ENCODE data around the gene SNRNP70. TPM values are rescaled to one million over a fixed set of nuclear protein-coding genes. Genes with fewer than 3 reads are reported as not detected.

Gene SNRNP70
- total and polyA plus RNA-seq, 4 donors = 125 to 463 (median 293) TPM

DNA sequence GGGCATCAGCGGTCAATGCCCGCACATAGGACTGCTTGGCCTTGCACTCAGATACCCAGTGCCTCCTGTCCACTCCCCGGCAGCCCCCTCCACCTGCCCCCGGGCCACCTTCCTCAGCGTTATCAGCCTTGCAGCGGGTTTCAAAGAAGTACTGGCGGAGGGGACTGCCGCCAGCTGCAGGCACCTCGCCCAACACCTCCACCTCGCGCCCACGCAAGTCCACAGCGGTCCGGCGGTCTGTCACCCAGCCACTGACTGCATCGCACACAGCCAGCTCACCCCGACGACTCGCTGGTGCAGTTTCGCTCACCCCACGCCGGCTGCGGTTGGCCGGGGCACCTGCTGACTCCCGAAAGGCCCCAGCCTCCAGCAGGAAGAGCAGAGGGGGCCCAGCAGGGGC is 23.8 kb upstream of the SNRNP70 start:
- peaks cover 62% of the 10 kb centered on the region for H3K27me3 ChIP-seq (ENCODE audit: control insufficient read depth, insufficient read depth, low read length)
- no peaks in the 10 kb centered on the region for H3K9me3 ChIP-seq (ENCODE audit: control insufficient read depth, insufficient read depth, low read length)
- peaks cover 29% of the 10 kb centered on the region for H3K4me1 ChIP-seq (ENCODE audit: control insufficient read depth, insufficient read depth, low read length)
- no peak overlapping the region for H3K4me3 ChIP-seq (ENCODE audit: low read depth, low read length)
- no peak for DNase-seq (ENCODE audit: low read depth in 4 of 6, low spot score in 6 of 6)
- H3K27ac ChIP-seq (ENCODE audit: low read depth, low read length) = no peak overlapping the region
- H3K36me3 ChIP-seq (ENCODE audit: control insufficient read depth, insufficient read depth, low read length) = no peaks in the 10 kb centered on the region
- WGBS (ENCODE audit: insufficient coverage) = 76% methylated on average over 25 of the region's 25 CpGs

DNA sequence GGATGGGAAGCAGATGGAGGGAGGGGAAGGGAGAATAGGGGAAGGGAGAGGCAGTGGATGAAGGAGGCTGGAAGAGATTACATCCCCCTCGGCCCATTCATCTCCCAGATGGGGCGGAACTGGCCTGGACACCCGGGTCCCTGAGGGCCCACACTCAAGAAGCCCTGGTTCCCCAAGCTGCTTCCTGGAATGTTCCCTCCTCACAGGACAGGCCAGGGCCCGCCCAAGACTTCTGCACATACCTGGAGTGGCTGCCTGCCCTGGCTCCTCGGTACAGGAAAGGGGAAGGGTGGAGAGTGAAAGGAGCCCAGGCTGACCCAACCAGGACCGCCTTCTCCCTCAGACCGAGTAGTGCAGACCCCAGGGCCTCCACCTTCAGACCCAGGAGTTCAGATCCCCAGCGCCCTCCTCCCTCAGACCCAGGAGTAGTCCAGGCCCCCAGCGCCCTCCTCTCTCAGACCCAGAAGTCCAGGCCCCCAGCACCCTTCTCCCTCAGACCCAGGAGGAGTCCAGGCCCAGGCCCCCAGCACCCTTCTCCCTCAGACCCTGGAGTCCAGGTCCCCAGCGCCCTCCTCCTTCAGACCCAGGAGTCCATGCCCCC is 21.1 kb upstream of the SNRNP70 start:
- Histone ChIP-seq H3K36me3 (ENCODE audit: control insufficient read depth, insufficient read depth, low read length) (no peaks in the 10 kb centered on the region), H3K4me3 (ENCODE audit: low read depth, low read length) (no peak overlapping the region), H3K27me3 (ENCODE audit: control insufficient read depth, insufficient read depth, low read length) (peaks cover 50% of the 10 kb centered on the region), H3K4me1 (ENCODE audit: control insufficient read depth, insufficient read depth, low read length) (peaks cover 11% of the 10 kb centered on the region), H3K9me3 (ENCODE audit: control insufficient read depth, insufficient read depth, low read length) (no peaks in the 10 kb centered on the region), H3K27ac (ENCODE audit: low read depth, low read length) (no peak overlapping the region)
- DNase-seq (ENCODE audit: low read depth in 4 of 6, low spot score in 6 of 6) = no peak
- WGBS (ENCODE audit: insufficient coverage) = 54% methylated on average over 7 of the region's 10 CpGs

DNA sequence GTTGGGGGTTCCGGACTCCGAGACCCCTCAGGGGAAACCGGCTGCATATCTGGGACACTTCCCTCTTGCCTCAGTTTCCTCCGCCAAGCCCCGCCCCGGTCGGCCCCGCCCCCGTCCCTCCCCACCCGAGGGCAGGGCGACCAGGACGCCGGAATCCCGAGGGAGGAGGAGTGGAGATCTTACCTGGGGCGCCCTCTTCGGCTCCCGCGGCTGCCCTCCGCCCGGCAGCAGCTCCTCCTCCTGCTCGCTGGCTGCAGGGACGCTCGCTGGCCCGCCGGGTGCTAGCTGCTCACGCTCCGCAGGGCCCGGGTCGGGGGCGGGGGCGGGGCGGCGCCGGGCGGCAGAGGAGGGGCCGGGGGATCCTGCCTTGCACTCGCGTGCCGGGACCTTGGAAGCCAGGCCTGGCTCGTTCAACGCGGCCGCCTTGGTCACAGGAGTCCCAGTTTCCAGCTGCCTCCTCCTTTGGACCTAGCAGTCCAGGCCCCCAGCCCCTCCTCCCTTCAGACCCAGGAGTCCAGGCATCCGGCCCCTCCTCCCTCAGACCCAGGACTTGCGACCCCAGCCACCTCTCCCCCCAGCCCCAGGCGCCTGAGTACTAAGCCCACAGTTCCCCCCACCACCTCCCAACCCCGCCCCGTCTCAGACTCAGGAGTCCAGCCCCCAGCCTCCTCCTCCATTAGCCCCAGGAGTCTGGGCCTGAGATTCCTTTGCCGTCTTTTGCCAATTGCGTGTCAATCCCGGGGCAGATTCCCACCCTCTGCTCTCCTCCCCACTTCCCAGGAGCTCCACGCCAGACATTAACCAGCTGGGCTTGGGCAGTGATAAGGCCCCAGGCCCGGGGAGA is 20.3 kb upstream of the SNRNP70 start, which contains the start of gene NTF4:
NTF4 (minus strand) TSS at position 51 of the 844 bp plus-strand sequence. CDS start 2,821 bp downstream, outside the sequence.
- Histone ChIP-seq H3K4me3 (ENCODE audit: low read depth, low read length) (no peak within 1 kb of the TSS), H3K27me3 (ENCODE audit: control insufficient read depth, insufficient read depth, low read length) (peaks cover 52% of the 10 kb centered on the region)
- no peak for DNase-seq (ENCODE audit: low read depth in 4 of 6, low spot score in 6 of 6)

DNA sequence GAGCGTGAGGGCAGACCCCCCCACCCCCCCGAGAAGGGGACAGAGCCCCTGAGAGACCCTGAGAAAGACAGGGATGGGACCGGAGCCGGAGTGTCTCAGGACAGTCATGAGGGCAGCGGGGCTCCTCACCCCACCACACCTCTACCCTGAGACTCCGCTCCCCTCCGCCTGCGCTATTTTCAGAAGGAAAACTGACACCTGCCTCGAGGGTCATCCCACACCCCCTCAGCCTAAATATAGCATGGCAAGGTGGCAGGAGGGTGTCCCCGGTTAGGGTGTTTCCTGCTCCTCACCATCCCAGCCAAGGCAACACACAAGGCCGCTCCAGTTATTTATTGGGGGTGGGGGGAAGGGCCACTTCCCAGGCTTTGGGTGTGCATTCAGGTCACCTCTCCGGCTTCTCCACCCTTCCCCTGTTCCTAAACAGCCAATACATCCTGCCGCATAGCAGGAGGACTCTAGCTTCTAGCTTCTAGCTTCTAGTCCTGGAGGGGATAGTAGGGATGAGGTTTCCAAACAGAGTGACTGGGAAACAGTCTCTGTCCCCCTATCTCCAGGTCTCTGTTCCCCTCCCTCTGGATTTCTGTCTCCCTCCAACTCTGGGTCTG is 19.2 kb upstream of the SNRNP70 start:
- H3K36me3 ChIP-seq (ENCODE audit: control insufficient read depth, insufficient read depth, low read length) = no peaks in the 10 kb centered on the region
- peaks cover 60% of the 10 kb centered on the region for H3K27me3 ChIP-seq (ENCODE audit: control insufficient read depth, insufficient read depth, low read length)
- no peak overlapping the region for H3K27ac ChIP-seq (ENCODE audit: low read depth, low read length)
- no peak for DNase-seq (ENCODE audit: low read depth in 4 of 6, low spot score in 6 of 6)
- WGBS (ENCODE audit: insufficient coverage) = 33% methylated on average over 4 of the region's 13 CpGs
- H3K4me3 ChIP-seq (ENCODE audit: low read depth, low read length) = no peak overlapping the region
- H3K4me1 ChIP-seq (ENCODE audit: control insufficient read depth, insufficient read depth, low read length) = peaks cover 11% of the 10 kb centered on the region
- H3K9me3 ChIP-seq (ENCODE audit: control insufficient read depth, insufficient read depth, low read length) = no peaks in the 10 kb centered on the region

More for the DNA sequence above, 20.3 kb upstream of the SNRNP70 start, which contains the start of gene NTF4:
- H3K27ac ChIP-seq (ENCODE audit: low read depth, low read length) = no peak within 1 kb of the TSS
- no peaks in the 10 kb centered on the region for H3K36me3 ChIP-seq (ENCODE audit: control insufficient read depth, insufficient read depth, low read length)
- peaks cover 11% of the 10 kb centered on the region for H3K4me1 ChIP-seq (ENCODE audit: control insufficient read depth, insufficient read depth, low read length)
- no peaks in the 10 kb centered on the region for H3K9me3 ChIP-seq (ENCODE audit: control insufficient read depth, insufficient read depth, low read length)
- WGBS (ENCODE audit: insufficient coverage) = 2% methylated on average over 47 of the region's 53 CpGs

DNA sequence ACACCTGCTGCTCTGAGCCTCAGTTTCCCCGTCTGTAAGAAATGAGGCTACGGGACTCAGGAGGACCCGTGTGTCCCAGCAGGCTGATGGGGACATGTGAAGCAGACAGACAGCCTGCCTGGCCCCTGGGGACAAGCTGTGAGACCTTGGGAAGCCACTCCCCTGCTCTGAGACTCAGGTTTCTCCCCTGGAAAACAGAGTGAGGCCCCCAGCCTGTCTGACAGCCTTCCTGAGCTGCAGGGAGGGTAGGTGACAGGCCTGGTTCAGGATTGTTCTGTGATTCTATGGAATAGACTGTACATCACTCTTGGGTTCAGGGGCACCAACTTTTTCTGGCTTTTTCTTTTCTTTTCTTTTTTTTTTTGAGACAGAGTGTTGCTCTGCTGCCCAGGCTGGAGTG is 17.7 kb upstream of the SNRNP70 start:
- no peaks in the 10 kb centered on the region for H3K9me3 ChIP-seq (ENCODE audit: control insufficient read depth, insufficient read depth, low read length)

DNA sequence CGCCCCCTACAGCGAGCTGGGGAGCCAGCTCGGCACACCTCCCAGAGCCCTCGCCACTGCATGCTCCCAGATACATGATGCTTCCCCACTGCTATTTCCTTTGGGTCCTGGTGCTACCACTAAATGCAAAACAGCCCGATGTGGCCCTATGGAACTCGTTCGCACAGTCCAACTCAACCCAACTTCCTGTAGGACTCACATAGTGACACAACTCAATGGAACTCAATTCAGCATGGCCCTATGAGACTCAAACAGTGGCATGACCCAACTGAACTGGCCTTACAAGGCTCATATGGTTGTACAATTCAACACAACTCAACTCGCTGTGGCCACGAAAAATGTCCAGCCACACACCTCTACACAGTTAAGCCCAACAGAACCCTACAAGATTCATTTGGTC is 16.2 kb upstream of the SNRNP70 start:
- 91% methylated on average over 9 of the region's 9 CpGs for whole genome bisulfite sequencing (ENCODE audit: insufficient coverage)
- H3K27me3 ChIP-seq (ENCODE audit: control insufficient read depth, insufficient read depth, low read length) = peaks cover 74% of the 10 kb centered on the region
- no peak for DNase-seq (ENCODE audit: low read depth in 4 of 6, low spot score in 6 of 6)
- no peak overlapping the region for H3K27ac ChIP-seq (ENCODE audit: low read depth, low read length)
- H3K36me3 ChIP-seq (ENCODE audit: control insufficient read depth, insufficient read depth, low read length) = no peaks in the 10 kb centered on the region
- peaks cover 11% of the 10 kb centered on the region for H3K4me1 ChIP-seq (ENCODE audit: control insufficient read depth, insufficient read depth, low read length)
- no peaks in the 10 kb centered on the region for H3K9me3 ChIP-seq (ENCODE audit: control insufficient read depth, insufficient read depth, low read length)
- H3K4me3 ChIP-seq (ENCODE audit: low read depth, low read length) = no peak overlapping the region

More for the DNA sequence above, 17.7 kb upstream of the SNRNP70 start:
- no peak for DNase-seq (ENCODE audit: low read depth in 4 of 6, low spot score in 6 of 6)
- Histone ChIP-seq H3K4me1 (ENCODE audit: control insufficient read depth, insufficient read depth, low read length) (peaks cover 11% of the 10 kb centered on the region), H3K27ac (ENCODE audit: low read depth, low read length) (no peak overlapping the region), H3K4me3 (ENCODE audit: low read depth, low read length) (no peak overlapping the region), H3K27me3 (ENCODE audit: control insufficient read depth, insufficient read depth, low read length) (peaks cover 66% of the 10 kb centered on the region), H3K36me3 (ENCODE audit: control insufficient read depth, insufficient read depth, low read length) (no peaks in the 10 kb centered on the region)
- WGBS (ENCODE audit: insufficient coverage) = 66% methylated on average over 3 of the region's 3 CpGs

DNA sequence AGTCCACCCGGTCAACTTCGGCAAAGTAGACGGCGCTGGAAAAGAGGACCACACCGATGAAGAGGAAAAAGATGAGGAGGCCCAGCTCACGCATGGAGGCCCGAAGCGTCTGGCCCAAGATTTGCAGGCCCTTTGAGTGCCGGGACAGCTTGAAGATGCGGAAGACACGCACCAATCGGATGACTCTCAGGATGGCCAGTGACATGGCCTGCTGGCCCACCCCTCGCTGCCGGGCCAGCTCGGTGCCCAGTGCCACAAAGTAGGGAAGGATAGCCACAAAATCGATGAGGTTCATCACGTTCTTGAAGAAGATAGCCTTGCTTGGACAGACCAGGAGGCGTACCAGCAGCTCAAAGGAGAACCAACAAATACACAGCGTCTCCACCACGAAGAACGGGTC is 14.8 kb upstream of the SNRNP70 start:
- H3K27me3 ChIP-seq (ENCODE audit: control insufficient read depth, insufficient read depth, low read length) = peaks cover 67% of the 10 kb centered on the region
- H3K27ac ChIP-seq (ENCODE audit: low read depth, low read length) = no peak overlapping the region
- no peaks in the 10 kb centered on the region for H3K36me3 ChIP-seq (ENCODE audit: control insufficient read depth, insufficient read depth, low read length)
- no peak overlapping the region for H3K4me3 ChIP-seq (ENCODE audit: low read depth, low read length)
- peaks cover 2% of the 10 kb centered on the region for H3K4me1 ChIP-seq (ENCODE audit: control insufficient read depth, insufficient read depth, low read length)
- 91% methylated on average over 19 of the region's 21 CpGs for WGBS (ENCODE audit: insufficient coverage)
- no peak for DNase-seq (ENCODE audit: low read depth in 4 of 6, low spot score in 6 of 6)
- H3K9me3 ChIP-seq (ENCODE audit: control insufficient read depth, insufficient read depth, low read length) = no peaks in the 10 kb centered on the region

DNA sequence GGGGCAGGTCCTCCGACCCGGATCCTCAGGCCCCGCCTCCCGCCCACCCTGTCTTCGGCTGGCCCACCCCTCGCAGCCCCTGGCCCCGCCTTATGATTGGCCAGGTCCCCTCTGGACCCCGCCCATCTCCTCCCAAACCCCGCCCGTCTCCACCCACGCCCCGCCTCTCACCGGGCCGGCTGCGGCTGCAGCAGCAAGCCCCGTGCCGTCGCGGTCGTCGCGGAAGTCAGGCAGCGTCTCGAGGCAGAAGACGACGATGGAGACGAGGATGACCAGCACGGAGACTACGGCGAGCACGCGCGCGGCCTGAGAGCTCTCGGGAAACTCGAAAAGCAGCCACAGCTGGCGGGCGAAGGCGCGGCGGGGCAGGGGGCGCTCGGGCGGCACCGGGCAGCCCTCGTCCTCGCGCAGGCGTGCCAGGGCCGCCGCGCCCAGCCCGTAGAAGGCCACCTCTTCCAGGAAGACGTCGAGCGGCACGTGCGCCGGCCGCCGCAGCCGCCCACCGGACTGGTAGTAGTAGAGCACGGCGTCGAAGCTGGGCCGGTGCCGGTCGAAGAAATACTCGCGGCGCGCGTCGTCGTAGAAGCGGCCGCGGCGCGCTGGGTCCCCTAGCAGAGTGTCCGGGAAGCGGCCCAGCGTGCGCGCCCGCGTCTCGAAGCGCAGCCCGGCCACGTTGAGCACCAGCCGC is 13.2 kb upstream of the SNRNP70 start:
- H3K4me1 ChIP-seq (ENCODE audit: control insufficient read depth, insufficient read depth, low read length) = no peaks in the 10 kb centered on the region
- 3% methylated on average over 90 of the region's 93 CpGs for WGBS (ENCODE audit: insufficient coverage)
- H3K27ac ChIP-seq (ENCODE audit: low read depth, low read length) = no peak overlapping the region
- no peak overlapping the region for H3K4me3 ChIP-seq (ENCODE audit: low read depth, low read length)
- no peaks in the 10 kb centered on the region for H3K36me3 ChIP-seq (ENCODE audit: control insufficient read depth, insufficient read depth, low read length)
- peak in 1 of 6 donors; percentile 53 for DNase-seq (ENCODE audit: low read depth in 4 of 6, low spot score in 6 of 6)
- H3K9me3 ChIP-seq (ENCODE audit: control insufficient read depth, insufficient read depth, low read length) = no peaks in the 10 kb centered on the region
- peaks cover 53% of the 10 kb centered on the region for H3K27me3 ChIP-seq (ENCODE audit: control insufficient read depth, insufficient read depth, low read length)
